Measurements from ENCODE around the gene MSL2.

DNA sequence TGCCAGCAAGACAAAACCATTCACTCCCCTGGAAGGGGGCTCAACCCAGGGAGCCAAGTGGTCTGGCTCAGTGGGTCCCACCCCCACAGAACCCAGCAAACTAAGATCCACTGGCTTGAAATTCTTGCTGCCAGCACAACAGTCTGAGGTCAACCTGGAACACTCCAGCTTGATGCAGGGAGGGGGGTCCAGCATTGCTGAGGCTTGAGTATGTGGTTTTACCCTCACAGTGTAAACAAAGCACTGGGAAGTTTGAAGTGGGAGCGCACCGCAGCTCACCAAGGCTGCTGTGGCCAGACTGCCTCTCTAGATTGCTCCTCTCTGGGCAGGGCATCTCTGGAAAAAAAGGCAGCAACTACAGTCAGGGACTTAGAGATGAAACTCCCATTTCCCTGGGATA, 81.7 kb downstream of the MSL2 start:
- TF ChIP-seq, protein P1, sequence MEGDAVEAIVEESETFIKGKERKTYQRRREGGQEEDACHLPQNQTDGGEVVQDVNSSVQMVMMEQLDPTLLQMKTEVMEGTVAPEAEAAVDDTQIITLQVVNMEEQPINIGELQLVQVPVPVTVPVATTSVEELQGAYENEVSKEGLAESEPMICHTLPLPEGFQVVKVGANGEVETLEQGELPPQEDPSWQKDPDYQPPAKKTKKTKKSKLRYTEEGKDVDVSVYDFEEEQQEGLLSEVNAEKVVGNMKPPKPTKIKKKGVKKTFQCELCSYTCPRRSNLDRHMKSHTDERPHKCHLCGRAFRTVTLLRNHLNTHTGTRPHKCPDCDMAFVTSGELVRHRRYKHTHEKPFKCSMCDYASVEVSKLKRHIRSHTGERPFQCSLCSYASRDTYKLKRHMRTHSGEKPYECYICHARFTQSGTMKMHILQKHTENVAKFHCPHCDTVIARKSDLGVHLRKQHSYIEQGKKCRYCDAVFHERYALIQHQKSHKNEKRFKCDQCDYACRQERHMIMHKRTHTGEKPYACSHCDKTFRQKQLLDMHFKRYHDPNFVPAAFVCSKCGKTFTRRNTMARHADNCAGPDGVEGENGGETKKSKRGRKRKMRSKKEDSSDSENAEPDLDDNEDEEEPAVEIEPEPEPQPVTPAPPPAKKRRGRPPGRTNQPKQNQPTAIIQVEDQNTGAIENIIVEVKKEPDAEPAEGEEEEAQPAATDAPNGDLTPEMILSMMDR (IDR thresholded peaks at IDR 0.05) = no peak
- TF ChIP-seq, protein P2, sequence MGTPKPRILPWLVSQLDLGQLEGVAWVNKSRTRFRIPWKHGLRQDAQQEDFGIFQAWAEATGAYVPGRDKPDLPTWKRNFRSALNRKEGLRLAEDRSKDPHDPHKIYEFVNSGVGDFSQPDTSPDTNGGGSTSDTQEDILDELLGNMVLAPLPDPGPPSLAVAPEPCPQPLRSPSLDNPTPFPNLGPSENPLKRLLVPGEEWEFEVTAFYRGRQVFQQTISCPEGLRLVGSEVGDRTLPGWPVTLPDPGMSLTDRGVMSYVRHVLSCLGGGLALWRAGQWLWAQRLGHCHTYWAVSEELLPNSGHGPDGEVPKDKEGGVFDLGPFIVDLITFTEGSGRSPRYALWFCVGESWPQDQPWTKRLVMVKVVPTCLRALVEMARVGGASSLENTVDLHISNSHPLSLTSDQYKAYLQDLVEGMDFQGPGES (IDR thresholded peaks at IDR 0.05; ENCODE audit: low read depth, low read length) = no peak
- TF ChIP-seq POLR2AphosphoS5 (IDR thresholded peaks at IDR 0.05; ENCODE audit: low read depth, low read length) = no peak
- no peak for TF ChIP-seq SMC3 (IDR thresholded peaks at IDR 0.05; ENCODE audit: low read depth, low read length)
- TF ChIP-seq MXI1 (IDR thresholded peaks at IDR 0.05; ENCODE audit: low read depth, low read length) = no peak
- TF ChIP-seq, protein P3, sequence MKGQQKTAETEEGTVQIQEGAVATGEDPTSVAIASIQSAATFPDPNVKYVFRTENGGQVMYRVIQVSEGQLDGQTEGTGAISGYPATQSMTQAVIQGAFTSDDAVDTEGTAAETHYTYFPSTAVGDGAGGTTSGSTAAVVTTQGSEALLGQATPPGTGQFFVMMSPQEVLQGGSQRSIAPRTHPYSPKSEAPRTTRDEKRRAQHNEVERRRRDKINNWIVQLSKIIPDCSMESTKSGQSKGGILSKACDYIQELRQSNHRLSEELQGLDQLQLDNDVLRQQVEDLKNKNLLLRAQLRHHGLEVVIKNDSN (IDR thresholded peaks at IDR 0.05; ENCODE audit: borderline replicate concordance, low read depth) = no peak
- TF ChIP-seq FOXM1 (IDR thresholded peaks at IDR 0.05; ENCODE audit: low read depth) = no peak
- TF ChIP-seq SIN3A (IDR thresholded peaks at IDR 0.05; ENCODE audit: borderline replicate concordance, low read depth, low read length) = no peak
- no peak for TF ChIP-seq GABPA (IDR thresholded peaks at IDR 0.05; ENCODE audit: low read depth)
- no peak for TF ChIP-seq JUND (IDR thresholded peaks at IDR 0.05)
- TF ChIP-seq, protein P4, sequence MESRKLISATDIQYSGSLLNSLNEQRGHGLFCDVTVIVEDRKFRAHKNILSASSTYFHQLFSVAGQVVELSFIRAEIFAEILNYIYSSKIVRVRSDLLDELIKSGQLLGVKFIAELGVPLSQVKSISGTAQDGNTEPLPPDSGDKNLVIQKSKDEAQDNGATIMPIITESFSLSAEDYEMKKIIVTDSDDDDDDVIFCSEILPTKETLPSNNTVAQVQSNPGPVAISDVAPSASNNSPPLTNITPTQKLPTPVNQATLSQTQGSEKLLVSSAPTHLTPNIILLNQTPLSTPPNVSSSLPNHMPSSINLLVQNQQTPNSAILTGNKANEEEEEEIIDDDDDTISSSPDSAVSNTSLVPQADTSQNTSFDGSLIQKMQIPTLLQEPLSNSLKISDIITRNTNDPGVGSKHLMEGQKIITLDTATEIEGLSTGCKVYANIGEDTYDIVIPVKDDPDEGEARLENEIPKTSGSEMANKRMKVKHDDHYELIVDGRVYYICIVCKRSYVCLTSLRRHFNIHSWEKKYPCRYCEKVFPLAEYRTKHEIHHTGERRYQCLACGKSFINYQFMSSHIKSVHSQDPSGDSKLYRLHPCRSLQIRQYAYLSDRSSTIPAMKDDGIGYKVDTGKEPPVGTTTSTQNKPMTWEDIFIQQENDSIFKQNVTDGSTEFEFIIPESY (IDR thresholded peaks at IDR 0.05; ENCODE audit: borderline replicate concordance, low read depth) = no peak
- TF ChIP-seq GATA2 (CRISPR knock-in tag; IDR thresholded peaks at IDR 0.05) = no peak
- no peak for TF ChIP-seq FOSL2 (IDR thresholded peaks at IDR 0.05; ENCODE audit: borderline replicate concordance, low read depth)
